ENCODE data around the gene KDM8.

KDM8 gene

GRCh38 chr16:27216297-27216885 lies 13.1 kb downstream of the KDM8 start:
- CTCF ChIA-PET = no interaction called here
- TF ChIP-seq ZNF660 (tag by site-specific recombination; IDR thresholded peaks at IDR 0.05) (no peak), INSM2 (tag by site-specific recombination; IDR thresholded peaks at IDR 0.05) (no peak), BCL6B (tag by site-specific recombination; IDR thresholded peaks at IDR 0.05) (no peak), TRIM28 (IDR thresholded peaks at IDR 0.05; ENCODE audit: borderline replicate concordance, low read length) (no peak), ZNF549 (tag by site-specific recombination; IDR thresholded peaks at IDR 0.05) (no peak), ZNF501 (tag by site-specific recombination; IDR thresholded peaks at IDR 0.05) (no peak), ZNF23 (tag by site-specific recombination; IDR thresholded peaks at IDR 0.05; ENCODE audit: borderline replicate concordance) (no peak)
- Histone ChIP-seq H3K4me3 (ENCODE audit: low read depth, low read length) (no peak overlapping the region), H3K4me1 (ENCODE audit: control insufficient read depth, insufficient read depth, low read length) (no peaks in the 10 kb centered on the region), H3K36me3 (ENCODE audit: control insufficient read depth in 2 of 2, insufficient read depth in 1 of 2, low read length in 2 of 2) (peaks cover 0 to 26% of the 10 kb centered on the region in 2 experiments; a peak in 2 of 3 replicates), H3K9me3 (ENCODE audit: control insufficient read depth, insufficient read depth, low read depth, low read length) (no peaks in the 10 kb centered on the region), H3K27ac (ENCODE audit: extremely low read depth, low read depth, low read length) (no peak overlapping the region)
- POLR2A ChIA-PET = no interaction called here

- no peak overlapping the region for H3K4me3 ChIP-seq (ENCODE audit: low read depth, low read length)
- CTCF ChIA-PET = no interaction called here
- H3K4me1 ChIP-seq (ENCODE audit: control insufficient read depth, insufficient read depth, low read length) = no peaks in the 10 kb centered on the region
- TF ChIP-seq ATF2 (tag by site-specific recombination; IDR thresholded peaks at IDR 0.05; ENCODE audit: low read depth) (peak; percentile 95), ZNF112 (tag by site-specific recombination; IDR thresholded peaks at IDR 0.05) (no peak)
- no peaks in the 10 kb centered on the region for H3K9me3 ChIP-seq (ENCODE audit: control insufficient read depth, insufficient read depth, low read depth, low read length)
- H3K36me3 ChIP-seq (ENCODE audit: control insufficient read depth in 2 of 2, insufficient read depth in 1 of 2, low read length in 2 of 2) = peaks cover 0 to 25% of the 10 kb centered on the region in 2 experiments; a peak in 2 of 3 replicates
- POLR2A ChIA-PET = interaction anchor here (1.0 kb wide), 1 partner anchor 14 kb away, joined by 4 read pairs; the partner anchor contains the start of gene KDM8
- no peak overlapping the region for H3K27ac ChIP-seq (ENCODE audit: extremely low read depth, low read depth, low read length)
Observed at GRCh38 chr16:27217256-27217655, 13.9 kb downstream of the KDM8 start.

GRCh38 chr16:27218756-27219155 lies 15.4 kb downstream of the KDM8 start:
- no peak overlapping the region for H3K4me3 ChIP-seq (ENCODE audit: low read depth, low read length)
- CTCF ChIA-PET = interaction anchor here (0.7 kb wide), 1 partner anchor 37 kb away, joined by 5 read pairs; no protein-coding TSS in a partner anchor
- H3K4me1 ChIP-seq (ENCODE audit: control insufficient read depth, insufficient read depth, low read length) = no peaks in the 10 kb centered on the region
- H3K9me3 ChIP-seq (ENCODE audit: control insufficient read depth, insufficient read depth, low read depth, low read length) = no peaks in the 10 kb centered on the region
- POLR2A ChIA-PET = no interaction called here
- H3K36me3 ChIP-seq (ENCODE audit: control insufficient read depth in 2 of 2, insufficient read depth in 1 of 2, low read length in 2 of 2) = peaks cover 0 to 24% of the 10 kb centered on the region in 2 experiments; a peak in 2 of 3 replicates
- H3K27ac ChIP-seq (ENCODE audit: extremely low read depth, low read depth, low read length) = no peak overlapping the region
- TF ChIP-seq ZNF16 (tag by site-specific recombination; IDR thresholded peaks at IDR 0.05; ENCODE audit: low read depth) = no peak
- no peak for TF ChIP-seq ZBTB49 (tag by site-specific recombination; IDR thresholded peaks at IDR 0.05; ENCODE audit: low read depth)
- TF ChIP-seq ZNF623 (tag by site-specific recombination; IDR thresholded peaks at IDR 0.05) = no peak
- TF ChIP-seq ZXDB (tag by site-specific recombination; IDR thresholded peaks at IDR 0.05) = no peak
- TF ChIP-seq PRDM2 (tag by site-specific recombination; IDR thresholded peaks at IDR 0.05; ENCODE audit: borderline replicate concordance) = no peak
- TF ChIP-seq ZSCAN4 (tag by site-specific recombination; IDR thresholded peaks at IDR 0.05) = no peak
- no peak for TF ChIP-seq TRIM28 (IDR thresholded peaks at IDR 0.05; ENCODE audit: borderline replicate concordance, low read length)
